ENCODE results near the gene LRP10.
A peak's percentile ranks its signal among the peaks of the same experiment; 100 is the strongest.
"Not testable (repeated sequence)": the region's sequence is repeated elsewhere in the genome, so short reads cannot be mapped to it uniquely, and the experiment has no call there.

Gene LRP10

GRCh38 chr14:22887260-22887989 lies 15.9 kb downstream of the LRP10 start:
- DNase-seq (ENCODE audit: low read depth, low spot score), result no peak

DNA sequence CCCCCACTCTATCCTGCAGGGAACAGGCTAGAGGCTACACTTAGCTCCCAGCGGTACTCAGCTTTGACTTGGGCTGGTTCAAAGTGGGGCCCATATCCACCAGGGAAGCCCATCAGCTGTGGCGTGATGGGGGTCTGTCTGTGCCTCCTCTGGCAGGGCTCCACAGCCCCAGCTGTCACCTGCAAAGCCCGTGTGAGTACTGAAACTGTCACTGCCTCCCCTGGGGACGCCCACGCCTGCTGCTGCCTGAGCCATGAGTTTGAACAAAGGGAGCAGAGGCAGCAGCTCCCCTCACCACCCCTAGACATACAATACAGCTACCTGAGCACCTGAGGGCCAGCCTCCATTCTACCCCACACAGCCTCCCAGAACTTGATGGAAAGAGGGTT lies 16.4 kb downstream of the LRP10 start:
- DNase-seq (ENCODE audit: low read depth, low spot score), result peak; percentile 30

DNA sequence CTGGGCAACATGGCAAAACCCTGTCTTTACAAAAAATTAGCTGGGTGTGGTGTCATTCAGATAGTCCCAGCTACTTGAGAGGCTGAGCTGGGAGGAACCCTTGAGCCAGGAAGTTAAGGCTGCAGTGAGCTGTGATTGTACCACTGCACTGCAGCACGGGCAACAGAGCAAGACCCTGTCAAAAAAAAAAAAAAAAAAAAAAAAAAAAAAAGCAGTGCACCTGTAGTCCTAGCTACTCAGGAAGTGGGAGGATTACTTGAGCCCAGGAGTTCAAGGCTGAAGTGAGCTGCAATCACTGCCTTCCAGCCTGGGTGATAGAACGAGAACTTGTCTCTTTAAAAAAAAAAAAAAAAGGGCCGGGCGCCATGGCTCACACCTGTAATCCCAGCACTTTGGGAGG lies 17.1 kb downstream of the LRP10 start:
- no peak for DNase-seq (ENCODE audit: low read depth, low spot score)

DNA sequence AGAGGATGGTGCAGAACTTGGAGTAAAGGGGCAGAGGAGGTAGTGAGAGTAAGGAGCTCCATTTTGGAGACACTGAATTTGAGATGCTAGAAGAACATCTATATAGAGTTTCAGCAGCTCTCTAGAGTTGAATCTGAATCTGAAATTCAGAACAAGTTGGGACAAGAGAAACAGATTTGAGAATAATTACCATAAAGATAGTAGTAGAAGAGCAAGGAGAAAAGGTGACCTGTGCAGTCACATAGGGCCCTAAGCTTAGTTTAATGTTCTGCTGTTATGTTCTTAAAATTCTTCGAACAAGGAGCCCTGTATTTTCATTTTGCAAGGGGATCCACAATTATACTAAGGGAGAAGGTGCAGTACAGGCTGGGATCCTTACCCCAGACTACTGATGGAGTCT lies 18.9 kb downstream of the LRP10 start:
- no peak for DNase-seq (ENCODE audit: low read depth, low spot score)

- DNase-seq (ENCODE audit: low read depth, low spot score), result no peak
These were observed 20.9 kb downstream of the LRP10 start for GRCh38 chr14:22892488-22892887.

DNA sequence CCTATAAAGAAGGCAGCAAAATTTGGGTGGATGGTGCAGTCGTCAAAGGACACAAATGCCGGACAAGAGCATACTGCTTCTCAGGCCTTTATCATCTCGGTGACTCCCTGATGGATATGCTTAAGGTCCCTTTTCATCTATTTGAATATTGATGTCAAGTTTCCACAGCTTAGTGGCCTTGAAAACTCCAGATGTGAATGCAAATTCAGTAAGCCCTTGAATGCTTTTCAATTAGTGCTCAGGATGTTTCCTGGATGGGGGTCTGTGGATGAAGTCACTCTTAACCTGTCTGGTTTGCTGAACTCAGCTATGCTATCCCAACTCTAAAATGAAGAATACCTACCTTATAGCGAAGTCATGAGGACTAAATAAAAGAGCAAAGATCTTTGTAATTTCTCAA lies 22.2 kb downstream of the LRP10 start:
- no peak for DNase-seq (ENCODE audit: low read depth, low spot score)

GRCh38 chr14:22895402-22895801 lies 23.9 kb downstream of the LRP10 start:
- DNase-seq (ENCODE audit: low read depth, low spot score), result no peak

DNA sequence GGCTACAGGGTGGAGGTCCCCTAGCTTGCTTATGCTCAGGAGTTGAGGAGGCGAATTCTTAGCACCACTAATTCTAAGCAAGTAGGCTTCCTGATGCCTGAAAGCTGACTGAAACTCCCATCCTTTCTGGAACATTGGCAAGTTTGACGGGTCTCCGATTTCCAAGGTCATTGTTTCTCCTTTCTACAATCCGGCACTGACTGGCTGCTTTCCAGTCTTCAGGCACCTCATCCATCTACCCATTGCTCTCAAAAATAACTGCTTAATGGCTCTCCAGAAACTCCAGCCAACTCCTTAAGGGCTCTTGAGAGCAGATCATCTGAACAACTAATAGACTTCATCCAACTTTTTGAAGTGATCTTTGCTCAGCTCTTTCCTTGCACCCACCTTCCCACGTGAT lies 24.8 kb downstream of the LRP10 start:
- DNase-seq (ENCODE audit: low read depth, low spot score), result no peak

DNA sequence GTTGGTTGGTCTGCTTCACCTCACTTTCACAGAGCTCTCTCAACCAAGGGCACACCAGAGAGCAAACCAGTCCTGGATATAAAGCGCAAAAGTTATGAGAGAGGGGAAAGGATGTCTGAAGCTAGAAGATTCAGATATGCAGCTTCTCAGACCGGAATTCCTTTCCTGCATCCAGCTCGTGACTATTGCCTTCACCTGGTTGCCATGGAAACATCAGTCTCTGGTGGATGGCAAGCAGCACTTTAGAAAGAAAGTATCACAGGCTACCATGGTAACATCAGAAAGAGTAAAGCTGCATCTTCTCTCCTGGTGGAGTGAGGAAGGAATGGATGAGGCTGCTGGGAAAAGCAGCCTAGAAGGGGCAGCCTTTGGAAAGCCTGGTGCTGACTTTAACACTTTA lies 25.2 kb downstream of the LRP10 start:
- DNase-seq (ENCODE audit: low read depth, low spot score), result no peak

GRCh38 chr14:22897357-22897756 lies 25.8 kb downstream of the LRP10 start:
- DNase-seq (ENCODE audit: low read depth, low spot score), result no peak

GRCh38 chr14:22898302-22899090 lies 27.0 kb downstream of the LRP10 start:
- DNase-seq (ENCODE audit: low read depth, low spot score), result no peak

DNA sequence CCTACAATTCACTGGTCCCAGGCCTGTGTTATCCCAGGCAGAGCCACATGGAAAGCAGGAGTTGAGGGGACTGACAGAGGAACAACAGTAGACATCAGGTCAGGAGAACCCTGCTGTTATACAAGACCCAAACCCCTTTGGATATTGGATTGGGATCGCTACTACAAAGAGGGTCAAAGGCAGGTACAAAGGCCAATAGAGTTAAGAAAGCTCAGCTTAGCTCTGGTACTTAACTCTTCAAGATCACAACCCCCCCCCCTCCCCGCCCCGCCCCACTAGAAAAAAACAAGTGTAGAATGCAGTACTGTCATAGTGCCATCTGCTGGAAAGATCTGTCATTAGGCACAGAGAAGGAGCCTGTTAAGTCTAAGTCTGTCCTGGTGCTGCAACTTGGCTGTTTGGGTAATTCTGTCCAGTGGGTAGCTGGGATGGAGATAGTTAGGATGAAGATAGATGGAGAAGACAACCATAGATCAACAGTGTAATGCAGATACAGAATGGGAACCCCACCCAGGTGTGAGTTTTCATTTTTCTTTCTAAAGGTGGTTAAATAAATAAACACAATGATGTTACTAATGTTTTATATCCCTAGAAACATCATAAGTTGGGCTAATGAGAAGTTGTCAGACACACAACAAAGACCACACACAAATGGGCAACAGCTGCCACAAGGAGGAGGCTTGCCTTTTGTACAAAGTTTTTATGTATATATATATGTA lies 28.7 kb downstream of the LRP10 start:
- no peak for DNase-seq (ENCODE audit: low read depth, low spot score)

DNA sequence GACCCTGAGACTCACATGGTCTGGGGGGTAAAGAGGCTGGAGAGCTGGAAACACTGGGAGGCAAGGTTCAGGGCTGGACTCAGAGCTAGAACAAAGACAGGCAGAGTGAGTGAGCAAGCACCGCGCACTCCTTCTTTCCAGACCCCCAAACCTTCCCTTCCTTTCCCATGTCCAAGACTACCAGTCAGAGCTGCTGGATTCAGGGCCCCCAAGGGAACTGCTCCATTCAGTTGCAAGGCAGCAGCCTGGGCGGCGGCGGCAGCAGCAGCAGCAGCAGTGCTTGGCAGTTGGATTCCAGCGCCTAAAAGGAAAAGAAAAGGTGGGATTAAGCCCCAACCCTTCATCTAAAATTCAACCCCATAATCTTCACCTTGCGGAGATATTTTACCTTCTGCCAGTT lies 30.3 kb downstream of the LRP10 start:
- DNase-seq (ENCODE audit: low read depth, low spot score), result no peak

GRCh38 chr14:22903742-22904087 lies 32.2 kb downstream of the LRP10 start:
- DNase-seq (ENCODE audit: low read depth, low spot score), result no peak

GRCh38 chr14:22905627-22906026 lies 34.1 kb downstream of the LRP10 start:
- DNase-seq (ENCODE audit: low read depth, low spot score), result no peak

DNA sequence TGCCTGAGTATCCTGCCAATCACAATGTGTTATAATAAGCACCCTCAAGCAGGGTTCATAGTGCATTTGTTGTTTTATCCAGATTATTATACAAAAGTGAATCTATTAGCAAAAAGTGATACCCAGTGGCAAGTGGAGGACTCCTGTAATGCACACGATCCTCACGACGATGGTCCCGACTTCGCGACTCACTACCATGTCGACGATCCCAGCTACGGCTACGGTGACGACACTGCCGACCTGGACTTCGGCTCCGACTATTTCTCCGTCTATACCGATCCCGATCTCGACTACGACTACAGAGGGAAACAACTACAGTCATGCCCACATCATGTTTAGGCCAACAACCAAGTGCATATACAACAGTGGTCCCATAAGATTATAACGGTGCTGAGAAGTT lies 34.5 kb downstream of the LRP10 start:
- no peak for DNase-seq (ENCODE audit: low read depth, low spot score)

GRCh38 chr14:22907429-22907828 lies 35.9 kb downstream of the LRP10 start:
- no peak for DNase-seq (ENCODE audit: low read depth, low spot score)

DNA sequence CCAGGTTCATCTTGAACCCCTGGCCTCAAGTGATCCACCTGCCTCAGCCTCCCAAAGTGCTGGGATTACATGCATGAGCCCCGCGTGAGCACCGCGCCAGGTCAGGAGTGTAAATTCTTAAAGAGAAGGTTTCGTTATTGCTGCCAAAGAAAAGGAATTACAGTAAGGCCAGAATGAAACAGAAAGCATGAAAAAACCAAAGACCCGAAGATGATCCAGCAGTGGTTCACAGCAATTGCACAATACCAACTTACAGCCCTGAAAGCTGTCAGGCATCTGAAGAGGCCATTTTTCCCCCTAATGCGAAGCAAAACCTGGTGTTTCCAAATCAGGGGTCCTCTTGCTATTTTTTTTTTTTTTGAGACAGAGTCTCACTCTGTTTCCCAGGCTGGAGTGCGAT lies 37.1 kb downstream of the LRP10 start:
- no peak for DNase-seq (ENCODE audit: low read depth, low spot score)

DNA sequence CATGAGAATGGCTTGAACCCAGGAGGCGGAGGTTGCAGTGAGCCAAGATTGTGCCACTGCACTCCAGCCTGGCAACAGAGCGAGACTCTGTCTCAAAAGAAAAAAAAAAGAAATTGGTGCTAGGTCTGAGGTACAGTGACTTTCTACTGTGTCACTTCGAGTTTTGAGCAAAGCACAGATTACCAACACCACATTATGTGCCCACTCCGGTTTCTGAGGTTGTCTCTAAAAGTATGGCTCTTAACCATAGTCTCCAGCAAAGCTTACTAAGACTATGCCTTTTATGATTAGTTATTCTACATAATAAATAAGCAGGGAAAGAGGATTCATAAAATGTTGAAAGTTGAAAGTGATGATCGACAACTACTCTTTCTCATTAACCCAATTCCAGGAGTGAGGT lies 39.4 kb downstream of the LRP10 start:
- DNase-seq (ENCODE audit: low read depth, low spot score), result no peak

DNA sequence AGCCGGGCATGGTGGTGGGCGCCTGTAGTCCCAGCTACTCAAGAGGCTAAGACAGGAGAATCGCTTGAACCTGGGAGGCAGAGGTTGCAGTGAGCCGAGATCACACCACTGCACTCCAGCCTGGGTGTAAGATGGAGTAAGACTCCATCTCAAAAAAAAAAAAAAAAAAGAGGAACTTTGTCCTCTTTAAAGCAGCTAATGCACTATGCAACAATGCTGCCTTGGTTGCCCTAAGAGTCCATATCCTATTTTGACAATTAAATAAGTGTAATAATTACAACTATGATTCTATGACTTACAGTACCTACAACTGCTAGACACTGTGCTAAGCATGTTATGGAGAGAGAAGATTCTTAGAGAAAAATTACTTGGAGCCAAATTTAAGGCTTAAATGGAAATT lies 43.3 kb downstream of the LRP10 start:
- not testable (repeated sequence) for DNase-seq (ENCODE audit: low read depth, low spot score)

DNA sequence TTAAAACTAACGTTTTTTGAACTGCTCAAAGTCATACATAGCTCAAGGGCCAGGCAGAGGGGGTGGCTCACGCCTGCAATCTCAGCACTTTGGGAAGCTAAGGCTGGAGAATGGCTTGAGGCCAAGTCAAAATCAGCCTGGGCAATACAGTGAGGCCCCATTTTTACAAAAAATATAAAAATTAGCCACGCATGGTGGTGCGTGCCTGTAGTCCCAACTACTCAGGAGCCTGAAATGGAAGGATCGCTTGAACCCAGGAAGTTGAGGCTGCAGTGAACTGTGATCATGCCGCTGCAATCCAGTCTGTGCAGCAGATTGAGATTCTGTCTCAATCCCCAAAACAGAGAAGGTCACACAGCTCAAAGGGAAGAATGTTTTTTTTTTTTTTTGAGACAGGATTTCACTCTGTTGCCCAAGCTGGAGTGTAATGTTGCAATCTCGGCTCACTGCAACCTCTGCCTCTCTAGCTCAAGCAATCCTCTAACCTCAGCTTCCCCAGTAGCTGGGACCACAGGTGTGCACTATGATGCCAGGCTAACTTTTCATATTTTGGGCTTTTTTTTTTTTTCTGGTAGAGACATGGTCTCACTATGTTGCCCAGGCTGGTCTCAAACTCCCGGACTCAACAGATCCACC lies 44.5 kb downstream of the LRP10 start:
- DNase-seq (ENCODE audit: low read depth, low spot score), result no peak

All from activated naive CD8-positive, alpha-beta T cell treated with anti-CD3 and anti-CD28 coated beads, Interleukin-2, amount 50 U/mL, for 16 hours (primary cell).